ENCODE measurements around the gene LIPA.

The LIPA gene

DNA sequence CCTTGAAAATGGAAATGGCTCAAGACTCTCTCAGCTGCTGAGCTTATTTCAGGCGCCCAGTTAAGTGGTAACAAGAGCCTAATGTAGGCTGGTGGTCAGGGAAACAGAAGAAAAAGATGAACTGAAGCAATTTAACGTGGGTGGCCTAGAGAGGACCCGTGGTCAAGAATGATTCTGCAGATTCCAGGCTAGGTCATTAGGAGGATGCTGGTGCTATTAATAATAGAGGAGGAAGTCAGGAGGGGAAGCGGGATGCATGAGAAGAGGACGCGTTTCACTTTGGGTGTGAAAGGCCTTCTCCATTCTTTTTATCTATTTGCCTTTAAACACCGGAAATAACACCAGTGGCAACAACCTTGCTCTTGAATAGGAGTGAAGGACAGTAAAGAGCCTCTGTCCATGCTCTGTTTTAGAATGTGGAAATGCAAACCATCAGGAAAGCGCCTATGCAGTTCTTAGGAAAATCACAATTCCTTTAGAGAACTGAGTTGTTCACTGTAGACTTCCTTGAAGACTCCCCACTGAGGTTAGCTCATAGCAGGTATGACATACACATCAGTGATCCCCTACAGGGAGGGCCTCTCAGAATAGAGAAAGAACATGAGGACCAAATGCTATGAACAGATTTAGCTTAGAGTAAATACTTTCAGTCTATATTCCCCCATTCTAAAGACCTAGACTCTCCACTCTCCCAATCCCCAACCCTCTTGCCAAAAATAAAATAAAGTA lies 8.6 kb downstream of the LIPA start:
- TF ChIP-seq, protein P1, sequence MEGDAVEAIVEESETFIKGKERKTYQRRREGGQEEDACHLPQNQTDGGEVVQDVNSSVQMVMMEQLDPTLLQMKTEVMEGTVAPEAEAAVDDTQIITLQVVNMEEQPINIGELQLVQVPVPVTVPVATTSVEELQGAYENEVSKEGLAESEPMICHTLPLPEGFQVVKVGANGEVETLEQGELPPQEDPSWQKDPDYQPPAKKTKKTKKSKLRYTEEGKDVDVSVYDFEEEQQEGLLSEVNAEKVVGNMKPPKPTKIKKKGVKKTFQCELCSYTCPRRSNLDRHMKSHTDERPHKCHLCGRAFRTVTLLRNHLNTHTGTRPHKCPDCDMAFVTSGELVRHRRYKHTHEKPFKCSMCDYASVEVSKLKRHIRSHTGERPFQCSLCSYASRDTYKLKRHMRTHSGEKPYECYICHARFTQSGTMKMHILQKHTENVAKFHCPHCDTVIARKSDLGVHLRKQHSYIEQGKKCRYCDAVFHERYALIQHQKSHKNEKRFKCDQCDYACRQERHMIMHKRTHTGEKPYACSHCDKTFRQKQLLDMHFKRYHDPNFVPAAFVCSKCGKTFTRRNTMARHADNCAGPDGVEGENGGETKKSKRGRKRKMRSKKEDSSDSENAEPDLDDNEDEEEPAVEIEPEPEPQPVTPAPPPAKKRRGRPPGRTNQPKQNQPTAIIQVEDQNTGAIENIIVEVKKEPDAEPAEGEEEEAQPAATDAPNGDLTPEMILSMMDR (IDR thresholded peaks at IDR 0.05; ENCODE audit: extremely low read depth, insufficient read depth, missing control alignments) = no peak
- DNase-seq (ENCODE audit: low spot score) = no peak
- in situ Hi-C loops (cut with MboI; ENCODE audit: low pct_unique_long_range_greater_than_20kb, low sequenced_read_pairs, unreplicated experiment) = no loop called here

DNA sequence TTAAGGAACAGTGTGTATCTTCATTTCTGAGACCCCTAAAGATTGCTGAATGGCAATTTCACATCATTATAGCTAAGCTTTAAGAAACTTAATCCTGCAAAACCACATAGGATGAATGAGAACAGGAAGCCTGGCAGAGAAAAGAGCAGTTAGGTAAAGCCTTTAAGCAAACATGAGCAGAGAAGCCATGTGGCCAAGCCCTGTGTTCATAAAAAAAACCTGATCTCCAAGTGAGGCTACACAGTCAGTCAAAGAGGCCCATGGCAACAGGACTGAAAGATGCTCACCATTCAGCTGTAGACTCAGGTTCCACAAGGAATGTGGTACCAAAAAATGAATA lies 9.3 kb downstream of the LIPA start:
- in situ Hi-C loops (cut with MboI; ENCODE audit: low pct_unique_long_range_greater_than_20kb, low sequenced_read_pairs, unreplicated experiment) = no loop called here
- DNase-seq (ENCODE audit: low spot score) = no peak

DNA sequence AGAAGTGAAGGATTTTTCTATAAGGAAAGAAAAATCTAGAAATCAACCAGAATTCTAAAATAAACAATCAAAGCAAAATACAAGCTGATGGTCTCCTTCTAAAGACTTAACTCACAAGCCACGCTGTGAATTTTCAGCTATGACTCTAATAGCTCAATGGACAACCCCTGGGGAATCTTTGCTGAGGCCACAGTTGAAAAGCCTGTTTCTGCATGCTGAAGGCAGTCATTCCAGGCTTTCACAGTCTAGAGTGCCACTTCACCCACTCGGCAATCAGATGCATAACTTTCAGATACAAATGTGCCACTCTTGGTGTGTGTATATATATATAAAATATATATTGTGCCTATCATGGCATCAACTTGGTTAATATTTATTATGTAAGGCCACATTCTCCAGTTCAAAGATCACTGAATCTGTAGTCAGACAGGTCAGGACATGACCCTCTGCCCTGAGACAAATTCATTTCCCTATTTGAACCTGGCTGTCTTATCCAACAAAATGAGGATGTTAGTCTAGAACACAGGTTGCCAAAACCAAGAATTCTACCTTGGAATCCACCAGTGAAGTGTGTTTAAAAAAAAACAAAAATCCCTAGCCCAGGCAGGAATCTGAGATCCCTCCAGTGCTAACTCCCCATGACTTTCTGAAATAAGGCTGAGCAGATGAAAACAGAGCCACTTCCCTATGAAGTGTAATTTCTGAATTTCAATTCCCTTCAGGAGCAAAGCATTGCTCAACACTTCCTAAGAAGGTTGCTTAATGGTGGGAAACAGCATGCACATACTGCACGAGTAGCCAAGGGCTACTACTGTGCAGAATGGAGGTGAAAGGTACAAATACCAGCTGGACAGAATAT lies 9.9 kb downstream of the LIPA start:
- DNase-seq (ENCODE audit: low spot score) = no peak
- TF ChIP-seq, protein P1 (IDR thresholded peaks at IDR 0.05; ENCODE audit: extremely low read depth, insufficient read depth, missing control alignments) = no peak
- in situ Hi-C loops (cut with MboI; ENCODE audit: low pct_unique_long_range_greater_than_20kb, low sequenced_read_pairs, unreplicated experiment) = no loop called here

More for the DNA sequence above, 9.3 kb downstream of the LIPA start:
- TF ChIP-seq, protein P1 (IDR thresholded peaks at IDR 0.05; ENCODE audit: extremely low read depth, insufficient read depth, missing control alignments) = no peak

DNA sequence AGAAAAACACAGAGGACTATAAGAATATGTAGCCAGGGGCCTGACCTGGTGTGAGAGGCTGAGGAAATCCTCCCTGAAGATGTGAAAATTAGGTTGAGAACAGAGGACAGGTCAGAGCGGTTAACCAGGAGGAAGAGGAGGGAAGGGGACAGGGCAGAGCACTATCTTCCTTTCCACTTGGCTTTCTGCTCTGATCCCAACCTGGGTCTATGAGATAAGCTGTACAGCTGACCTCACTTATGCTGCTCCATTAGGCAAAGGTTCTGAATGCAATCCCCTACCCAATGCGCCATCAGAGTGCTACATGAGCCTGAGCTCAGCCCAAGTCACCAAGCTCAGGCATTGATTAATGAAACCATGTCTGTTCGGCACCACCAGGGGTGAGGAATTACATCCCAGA lies 10.5 kb downstream of the LIPA start:
- in situ Hi-C loops (cut with MboI; ENCODE audit: low pct_unique_long_range_greater_than_20kb, low sequenced_read_pairs, unreplicated experiment) = no loop called here
- TF ChIP-seq, protein P1 (IDR thresholded peaks at IDR 0.05; ENCODE audit: extremely low read depth, insufficient read depth, missing control alignments) = no peak
- no peak for DNase-seq (ENCODE audit: low spot score)

DNA sequence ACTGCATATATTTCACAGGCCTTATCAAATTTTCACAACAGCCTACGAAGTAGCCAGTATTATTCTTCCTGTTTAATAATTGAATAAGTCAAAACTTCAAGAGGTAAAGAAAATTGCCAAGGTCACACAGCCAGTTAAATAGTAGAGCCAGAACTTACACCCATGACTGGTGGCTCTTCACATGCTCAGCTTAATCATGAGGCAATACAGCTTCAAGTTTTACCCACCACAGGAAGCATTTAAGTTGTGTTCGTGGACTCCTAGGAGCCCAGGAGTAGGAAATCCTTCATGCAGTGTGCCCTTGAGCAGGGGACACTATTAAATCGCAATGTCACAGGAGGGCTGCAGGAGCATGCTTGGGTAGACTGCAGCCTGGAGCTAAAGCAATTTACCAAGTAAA lies 11.1 kb downstream of the LIPA start:
- in situ Hi-C loops (cut with MboI; ENCODE audit: low pct_unique_long_range_greater_than_20kb, low sequenced_read_pairs, unreplicated experiment) = no loop called here

DNA sequence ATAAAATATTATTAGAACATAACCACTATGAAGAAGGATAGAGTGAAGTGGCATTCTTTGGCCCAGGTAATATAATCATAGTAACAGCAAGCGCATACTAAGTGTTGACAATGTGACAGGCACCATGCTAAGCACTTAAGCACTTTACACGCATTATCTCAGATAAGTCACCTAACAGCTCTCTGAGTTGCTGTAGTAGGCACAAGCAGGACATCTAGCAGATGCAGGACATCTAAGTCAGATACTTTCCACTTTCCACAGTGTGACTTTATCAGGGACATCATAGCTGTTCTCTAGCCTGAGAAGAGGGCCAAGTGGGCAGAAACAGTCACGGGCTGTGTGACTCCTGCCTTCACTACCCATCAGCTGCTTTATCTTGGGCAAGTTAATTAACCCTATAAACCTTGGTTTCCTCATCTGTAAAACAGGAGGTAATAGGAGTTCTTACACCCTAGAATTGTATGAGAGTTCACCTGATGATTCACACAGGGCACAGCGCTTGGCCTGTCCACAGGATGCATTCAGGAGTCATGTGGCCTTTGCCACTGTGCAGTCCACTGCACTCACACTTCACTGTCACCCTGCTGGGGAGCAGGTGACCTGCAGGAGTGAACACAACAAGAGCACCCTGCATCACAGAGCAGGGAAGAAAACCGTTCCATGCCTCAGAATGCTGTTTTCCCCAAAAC lies 12.5 kb downstream of the LIPA start:
- TF ChIP-seq, protein P1 (IDR thresholded peaks at IDR 0.05; ENCODE audit: extremely low read depth, insufficient read depth, missing control alignments) = no peak
- DNase-seq (ENCODE audit: low spot score) = no peak
- in situ Hi-C loops (cut with MboI; ENCODE audit: low pct_unique_long_range_greater_than_20kb, low sequenced_read_pairs, unreplicated experiment) = no loop called here

More for the DNA sequence above, 11.1 kb downstream of the LIPA start:
- TF ChIP-seq, protein P1 (IDR thresholded peaks at IDR 0.05; ENCODE audit: extremely low read depth, insufficient read depth, missing control alignments) = no peak
- no peak for DNase-seq (ENCODE audit: low spot score)
